GM20000 (cell line): Measurements from ENCODE around the gene LRRC57.

ENCODE experiments used
- DNase-seq: peaks from one replicate; pipeline ENCODE4 v3.0.0; 2012; ENCODE audit warnings: low spot score
- TF ChIP-seq, protein P1 (sequence below): IDR thresholded peaks from 2 replicates; pipeline ENCODE4 v1.5.1; 2012; ENCODE audit warnings: mild to moderate bottlenecking, control low read depth; ENCODE audit errors: extremely low read depth, missing control alignments

LRRC57 gene

GRCh38 chr15:42548249-42549031, at the start of gene LRRC57, which contains the start of gene HAUS2:
Gene LRRC57, minus strand, starts transcription at chr15:42548793. Its CDS starts 359 bp downstream, at chr15:42548434.
Gene HAUS2, plus strand, starts transcription at chr15:42548838. Its CDS starts 35 bp downstream, at chr15:42548873.
- DNase-seq = peak; percentile 91
- TF ChIP-seq, protein P1, sequence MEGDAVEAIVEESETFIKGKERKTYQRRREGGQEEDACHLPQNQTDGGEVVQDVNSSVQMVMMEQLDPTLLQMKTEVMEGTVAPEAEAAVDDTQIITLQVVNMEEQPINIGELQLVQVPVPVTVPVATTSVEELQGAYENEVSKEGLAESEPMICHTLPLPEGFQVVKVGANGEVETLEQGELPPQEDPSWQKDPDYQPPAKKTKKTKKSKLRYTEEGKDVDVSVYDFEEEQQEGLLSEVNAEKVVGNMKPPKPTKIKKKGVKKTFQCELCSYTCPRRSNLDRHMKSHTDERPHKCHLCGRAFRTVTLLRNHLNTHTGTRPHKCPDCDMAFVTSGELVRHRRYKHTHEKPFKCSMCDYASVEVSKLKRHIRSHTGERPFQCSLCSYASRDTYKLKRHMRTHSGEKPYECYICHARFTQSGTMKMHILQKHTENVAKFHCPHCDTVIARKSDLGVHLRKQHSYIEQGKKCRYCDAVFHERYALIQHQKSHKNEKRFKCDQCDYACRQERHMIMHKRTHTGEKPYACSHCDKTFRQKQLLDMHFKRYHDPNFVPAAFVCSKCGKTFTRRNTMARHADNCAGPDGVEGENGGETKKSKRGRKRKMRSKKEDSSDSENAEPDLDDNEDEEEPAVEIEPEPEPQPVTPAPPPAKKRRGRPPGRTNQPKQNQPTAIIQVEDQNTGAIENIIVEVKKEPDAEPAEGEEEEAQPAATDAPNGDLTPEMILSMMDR = no peak

- no peak for DNase-seq
- TF ChIP-seq, protein P1 = no peak
These were observed 47.1 kb upstream of the LRRC57 start for GRCh38 chr15:42595626-42596240.

GRCh38 chr15:42594095-42594494, 45.5 kb upstream of the LRRC57 start:
- TF ChIP-seq, protein P1 = no peak
- DNase-seq = no peak

GRCh38 chr15:42593143-42593542, 44.5 kb upstream of the LRRC57 start:
- TF ChIP-seq, protein P1 = no peak
- DNase-seq = no peak

- TF ChIP-seq, protein P1 = no peak
- DNase-seq = no peak
These were observed 44.1 kb upstream of the LRRC57 start for GRCh38 chr15:42592716-42593115.

DNA sequence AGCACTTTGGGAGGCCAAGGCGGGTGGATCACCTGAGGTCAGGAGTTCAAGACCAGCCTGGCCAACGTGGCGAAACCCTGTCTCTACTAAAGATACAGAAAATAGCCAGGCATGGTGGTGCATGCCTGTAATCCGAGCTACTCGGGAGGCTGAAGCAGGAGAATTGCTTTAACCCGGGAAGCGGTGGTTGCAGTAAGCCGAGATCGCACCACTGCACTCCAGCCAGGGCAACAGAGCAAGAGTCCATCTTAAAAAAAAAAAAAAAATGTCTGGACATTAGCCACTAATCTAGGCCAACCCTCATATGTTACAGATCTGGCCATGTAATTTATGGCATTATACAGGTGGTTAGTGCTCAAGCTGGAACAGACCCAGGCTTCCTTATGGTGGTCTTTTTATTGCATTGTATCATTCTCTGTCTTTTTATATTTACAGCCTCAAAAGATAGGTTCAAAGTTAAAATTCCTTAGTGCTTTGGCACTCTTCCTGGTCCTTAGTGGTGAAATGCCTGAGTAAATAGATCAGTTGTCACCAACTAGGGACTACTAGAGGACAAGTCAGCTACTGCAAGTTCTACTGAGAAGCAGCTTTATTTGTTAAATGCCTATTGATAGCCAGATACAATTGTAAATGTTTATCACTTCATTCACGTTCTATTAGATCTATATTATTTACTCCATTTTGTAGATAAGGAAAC, 42.8 kb upstream of the LRRC57 start:
- no peak for DNase-seq
- TF ChIP-seq, protein P1 = peak; percentile 10
